Measurements from ENCODE around the gene GMPPB.

DNA sequence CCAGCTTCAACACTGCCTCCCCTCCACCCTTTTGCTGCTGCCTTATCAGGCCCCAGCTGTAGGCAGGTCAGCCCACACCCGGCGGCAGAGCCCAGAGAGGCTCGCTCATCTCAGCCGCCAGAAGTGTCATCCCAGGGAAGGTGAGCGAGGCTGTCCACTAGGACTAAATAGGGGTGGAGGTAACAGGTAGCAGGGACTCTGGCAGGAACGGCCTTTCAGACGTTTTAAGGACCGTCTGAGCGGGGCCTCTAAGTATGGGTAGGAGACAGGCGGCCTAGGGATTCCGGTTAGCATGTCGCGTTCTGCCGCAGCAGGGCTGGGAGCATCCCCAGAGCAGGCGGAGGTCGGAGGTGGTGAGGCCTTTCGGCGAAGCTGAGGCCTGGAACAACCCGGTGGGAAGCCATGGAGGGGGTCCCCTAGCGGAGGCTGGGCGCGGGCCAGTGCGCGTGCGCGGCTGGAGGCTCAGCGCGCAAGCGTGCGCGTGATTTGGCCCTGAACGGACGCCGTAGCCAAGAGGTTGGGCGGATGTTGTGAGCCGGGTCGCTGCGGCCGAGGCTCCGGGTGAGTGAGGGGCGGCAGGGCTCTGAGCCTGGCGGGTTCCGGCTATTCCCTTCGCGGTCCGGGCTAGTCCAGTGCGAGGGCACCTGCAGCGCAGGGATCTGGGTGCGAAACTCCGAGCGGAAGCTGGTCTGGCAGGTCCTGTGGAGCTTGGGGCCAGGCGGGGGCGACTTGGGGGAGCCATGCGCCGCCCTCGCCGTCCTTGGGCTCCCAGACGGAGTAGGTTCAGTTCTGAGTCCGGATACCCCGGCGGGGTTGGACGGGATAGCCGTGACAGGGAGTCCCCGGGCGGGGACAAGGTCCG lies 34.5 kb downstream of the GMPPB start, which contains the start of the genes MST1 and RNF123:
- TF ChIP-seq BRCA1 (IDR thresholded peaks at IDR 0.05; ENCODE audit: low read depth, low read length) (no peak), POLR2A (IDR thresholded peaks at IDR 0.05; ENCODE audit: control extremely low read depth in 1 of 2, low read depth in 2 of 2, low read length in 2 of 2) (peak in 1 of 2 experiments; percentile 74; a peak in 2 of 3 replicates), CTCF (IDR thresholded peaks at IDR 0.05; ENCODE audit: control extremely low read depth in 1 of 3, insufficient read depth in 1 of 3, low read depth in 1 of 3, low read length in 3 of 3) (peak in 2 of 3 experiments; percentile 4 to 29; a peak in 2 of 4 replicates), CBX8 (IDR thresholded peaks at IDR 0.05; ENCODE audit: borderline replicate concordance, low read depth, low read length) (no peak), SAP30 (IDR thresholded peaks at IDR 0.05; ENCODE audit: insufficient read depth, insufficient replicate concordance, low read length) (no peak), EP300 (IDR thresholded peaks at IDR 0.05; ENCODE audit: borderline replicate concordance in 1 of 2, low read depth in 2 of 2, low read length in 2 of 2) (0 out of 3 replicates have a peak, but pooled peaks of 1 of the 2 experiments have one; percentile 8), TAF1 (IDR thresholded peaks at IDR 0.05; ENCODE audit: low read depth, low read length) (peak; percentile 79), JUN (IDR thresholded peaks at IDR 0.05; ENCODE audit: low read depth, low read length) (no peak), CTBP2 (IDR thresholded peaks at IDR 0.05; ENCODE audit: borderline replicate concordance, insufficient read depth, insufficient read length, low read length) (no peak), TAF7 (optimal IDR thresholded peaks at IDR 0.05; ENCODE audit: borderline replicate concordance, low read depth, low read length) (no peak), POLR2AphosphoS5 (IDR thresholded peaks at IDR 0.05; ENCODE audit: low read depth, low read length) (peak; percentile 56; the same call in 1 of the 2 replicates), MAFK (IDR thresholded peaks at IDR 0.05; ENCODE audit: low read depth, low read length) (no peak)

Data from H1 (cell line).